Measurements from ENCODE around the gene SMYD3. TPM values are rescaled to one million over a fixed set of nuclear protein-coding genes. Genes with fewer than 3 reads are reported as not detected.

SMYD3 gene
- total and polyA plus RNA-seq, 9 of the 15 experiments (the other 6 are each of a cell fraction or from before 2014, with no cell fraction given): 128 to 440 (median 197) TPM

- no peaks in the 10 kb centered on the region for H3K9me1 ChIP-seq (ENCODE audit: control insufficient read depth, insufficient read depth, low read length)
- no peak for ATAC-seq
- H3K36me3 ChIP-seq (ENCODE audit: control insufficient read depth, insufficient read depth, low read length): peaks cover 38% of the 10 kb centered on the region
- no peak for TF ChIP-seq NR2F6 (CRISPR knock-in tag; IDR thresholded peaks at IDR 0.05)
- TF ChIP-seq SNAPC5 (CRISPR knock-in tag; IDR thresholded peaks at IDR 0.05): no peak
- TF ChIP-seq TGIF2 (CRISPR knock-in tag; IDR thresholded peaks at IDR 0.05): no peak
- TF ChIP-seq RB1 (IDR thresholded peaks at IDR 0.05; ENCODE audit: low read depth): no peak
- TF ChIP-seq CBFA2T2 (conservative IDR thresholded peaks at IDR 0.05): 0 out of 2 replicates have a peak, but pooled peaks have one; percentile 5
- no peak overlapping the region for H3K4me2 ChIP-seq (ENCODE audit: insufficient read depth, low read length)
- peaks cover 0 to 8% of the 10 kb centered on the region in 2 experiments; a peak in 3 of 5 replicates for H3K4me1 ChIP-seq (replicated peaks in 1 of 2; ENCODE audit: control insufficient read depth in 2 of 2, insufficient read depth in 2 of 2, low read length in 2 of 2)
- in situ Hi-C loops (cut with MboI): no loop called here
- H2AFZ ChIP-seq (ENCODE audit: low read depth, low read length): no peak overlapping the region
- no peak for FAIRE-seq
- no peaks in the 10 kb centered on the region for H3K9me3 ChIP-seq (replicated peaks; ENCODE audit: control insufficient read depth, insufficient read depth, low read depth, low read length)
- ChIA-PET CTCF (ENCODE audit: low intra/inter-chr PET ratio) (no interaction called here), POLR2A (interaction anchor here (1.0 kb wide), 1 partner anchor 12 kb away, joined by 3 read pairs; no protein-coding TSS in a partner anchor)
- no peak overlapping the region for H3K27ac ChIP-seq (ENCODE audit: extremely low read depth, low read depth, low read length)
- peaks cover 24% of the 10 kb centered on the region for H4K20me1 ChIP-seq (replicated peaks; ENCODE audit: control insufficient read depth, insufficient read depth, low read length)
- WGBS (ENCODE audit: insufficient coverage, low coverage, missing lambda C conversion rate): 92% methylated on average over 3 of the region's 3 CpGs
- no peak for DNase-seq (ENCODE audit: extremely low read depth in 1 of 4, low spot score in 3 of 4)
- H3K27me3 ChIP-seq (ENCODE audit: control insufficient read depth in 2 of 2, insufficient read depth in 2 of 2, low read length in 2 of 2): no peaks in the 10 kb centered on the region
- intact Hi-C loops (cut with micrococcal nuclease): no loop called here
- H3K4me3 ChIP-seq: no peak overlapping the region
- H3K79me2 ChIP-seq (ENCODE audit: control insufficient read depth, insufficient read depth, low read length): peaks cover 93% of the 10 kb centered on the region
- no peak overlapping the region for H3K9ac ChIP-seq (ENCODE audit: insufficient read depth in 1 of 2, low read depth in 2 of 2, low read length in 2 of 2)
- BruUV-seq (replicated peaks): no TSS peak
These were observed 541.7 kb downstream of the SMYD3 start for GRCh38 chr1:245965398-245965797.

GRCh38 chr1:245963649-245964048 is 543.4 kb downstream of the SMYD3 start:
- DNase-seq (ENCODE audit: extremely low read depth in 1 of 4, low spot score in 3 of 4) (no peak), FAIRE-seq (no peak), ATAC-seq (peak; percentile 15; the same call in 1 of the 3 replicates)
- H3K4me3 ChIP-seq: no peak overlapping the region
- no peaks in the 10 kb centered on the region for H3K9me3 ChIP-seq (replicated peaks; ENCODE audit: control insufficient read depth, insufficient read depth, low read depth, low read length)
- no TSS peak for BruUV-seq (replicated peaks)
- intact Hi-C loops (cut with micrococcal nuclease) (no loop called here), in situ Hi-C loops (cut with MboI) (no loop called here)
- ChIA-PET CTCF (ENCODE audit: low intra/inter-chr PET ratio) (no interaction called here), POLR2A (interaction anchor here (1.2 kb wide), 1 partner anchor 24 kb away, joined by 3 read pairs; no protein-coding TSS in a partner anchor)
- peaks cover 14% of the 10 kb centered on the region; the same call in 1 of the 2 replicates for H4K20me1 ChIP-seq (replicated peaks; ENCODE audit: control insufficient read depth, insufficient read depth, low read length)
- WGBS (ENCODE audit: insufficient coverage, low coverage, missing lambda C conversion rate): 89% methylated on average over 2 of the region's 2 CpGs
- H2AFZ ChIP-seq (ENCODE audit: low read depth, low read length): no peak overlapping the region
- H3K27ac ChIP-seq (ENCODE audit: extremely low read depth, low read depth, low read length): no peak overlapping the region
- H3K4me2 ChIP-seq (ENCODE audit: insufficient read depth, low read length): no peak overlapping the region
- H3K9ac ChIP-seq (ENCODE audit: insufficient read depth in 1 of 2, low read depth in 2 of 2, low read length in 2 of 2): no peak overlapping the region
- H3K27me3 ChIP-seq (ENCODE audit: control insufficient read depth in 2 of 2, insufficient read depth in 2 of 2, low read length in 2 of 2): no peaks in the 10 kb centered on the region
- TF ChIP-seq MITF (IDR thresholded peaks at IDR 0.05): no peak
- TF ChIP-seq CREB1 (IDR thresholded peaks at IDR 0.05): no peak
- no peak for TF ChIP-seq CREB1 (CRISPR knock-in tag; IDR thresholded peaks at IDR 0.05)
- no peak for TF ChIP-seq TCF3 (CRISPR knock-in tag; IDR thresholded peaks at IDR 0.05)
- TF ChIP-seq ATF1 (CRISPR knock-in tag; IDR thresholded peaks at IDR 0.05): no peak
- no peak for TF ChIP-seq ATF1 (tag; IDR thresholded peaks at IDR 0.05)
- TF ChIP-seq TAF15 (IDR thresholded peaks at IDR 0.05; ENCODE audit: low read depth, low read length): no peak
- no peak for TF ChIP-seq STAT5B (CRISPR knock-in tag; IDR thresholded peaks at IDR 0.05)
- TF ChIP-seq RBM25 (IDR thresholded peaks at IDR 0.05; ENCODE audit: low read depth, low read length, severe bottlenecking): no peak
- TF ChIP-seq PHTF2 (CRISPR knock-in tag; IDR thresholded peaks at IDR 0.05): no peak
- TF ChIP-seq CAMTA2 (CRISPR knock-in tag; conservative IDR thresholded peaks at IDR 0.05): no peak
- no peak for TF ChIP-seq GABPB2 (CRISPR knock-in tag; conservative IDR thresholded peaks at IDR 0.05)
- no peak for TF ChIP-seq KAT8 (IDR thresholded peaks at IDR 0.05; ENCODE audit: low read depth)
- TF ChIP-seq ZC3H4 (CRISPR knock-in tag; IDR thresholded peaks at IDR 0.05; ENCODE audit: borderline replicate concordance): no peak
- H3K4me1 ChIP-seq (replicated peaks in 1 of 2; ENCODE audit: control insufficient read depth in 2 of 2, insufficient read depth in 2 of 2, low read length in 2 of 2): peaks cover 0 to 8% of the 10 kb centered on the region in 2 experiments; a peak in 3 of 5 replicates
- H3K36me3 ChIP-seq (ENCODE audit: control insufficient read depth, insufficient read depth, low read length): peaks cover 37% of the 10 kb centered on the region
- H3K79me2 ChIP-seq (ENCODE audit: control insufficient read depth, insufficient read depth, low read length): peaks cover 96% of the 10 kb centered on the region
- H3K9me1 ChIP-seq (ENCODE audit: control insufficient read depth, insufficient read depth, low read length): no peaks in the 10 kb centered on the region

Measured in K562 (cell line).